ENCODE data around the gene LHX3.

LHX3 gene

DNA sequence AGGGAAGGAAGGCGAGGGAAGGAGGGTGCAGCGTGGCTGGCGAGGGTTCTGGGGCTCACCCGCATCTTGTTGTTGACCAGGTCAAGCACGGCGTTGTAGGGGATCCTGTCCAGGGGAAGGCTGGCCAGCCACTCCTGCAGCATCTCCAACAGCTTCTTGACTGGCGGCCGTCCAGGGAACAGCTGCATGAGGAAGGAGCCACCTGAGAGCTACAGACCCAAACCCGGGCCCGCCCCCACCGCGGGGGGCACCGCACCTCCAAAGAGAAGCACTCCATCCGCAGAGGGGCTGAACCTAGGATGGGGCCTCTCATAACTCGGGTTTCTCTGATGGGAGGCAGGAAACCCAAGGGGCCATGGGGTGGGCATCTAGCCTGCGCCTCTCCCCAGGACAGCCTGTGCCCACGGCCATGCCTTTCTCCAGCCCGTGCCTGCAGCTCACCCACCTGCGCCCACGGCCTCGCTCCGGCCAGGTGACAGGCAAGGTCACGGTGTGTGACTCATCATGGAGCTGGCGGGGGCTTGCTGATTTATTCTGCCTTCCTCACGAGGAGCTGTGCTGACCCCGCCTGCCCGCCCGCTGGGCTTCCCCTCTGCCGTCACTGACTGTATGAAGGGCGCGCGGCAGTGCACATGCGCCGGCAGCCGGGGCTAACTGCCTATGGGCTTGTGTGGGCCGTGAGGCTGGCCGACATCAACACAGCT, 11.8 kb upstream of the LHX3 start:
- POLR2A ChIA-PET: no interaction called here
- CTCF ChIA-PET: interaction anchor here (1.1 to 5.1 kb wide), 4 partner anchors 8 to 67 kb away, joined by 3 to 26 read pairs (median 3); no protein-coding TSS in a partner anchor

DNA sequence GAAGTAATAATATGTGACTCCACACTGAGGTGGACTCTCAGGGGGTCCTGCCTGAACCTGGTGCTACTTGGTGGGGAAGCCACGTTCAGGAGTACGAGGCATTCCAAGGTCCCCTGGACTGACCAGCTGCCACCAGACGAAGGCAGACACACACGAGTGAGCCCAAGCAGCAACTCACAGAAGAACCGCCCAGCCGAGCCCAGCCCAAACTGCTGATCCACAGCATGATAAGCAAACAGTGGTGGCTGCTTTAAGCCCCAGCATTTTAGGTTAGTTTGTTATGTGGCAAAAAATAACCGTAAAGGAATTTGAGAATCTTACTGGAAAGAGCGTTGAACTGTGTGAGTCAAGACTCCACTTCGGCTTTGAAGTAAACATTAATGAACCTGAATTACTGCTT, 8.8 kb upstream of the LHX3 start:
- no peak for DNase-seq (ENCODE audit: extremely low spot score)
- no peak for TF ChIP-seq CTCF (IDR thresholded peaks at IDR 0.05; ENCODE audit: control extremely low read depth, extremely low read depth, low read depth, missing control alignments)
- POLR2A ChIA-PET: no interaction called here
- CTCF ChIA-PET: no interaction called here

More for the DNA sequence above, 11.8 kb upstream of the LHX3 start:
- no peak for DNase-seq (ENCODE audit: extremely low spot score)
- no peak for TF ChIP-seq CTCF (IDR thresholded peaks at IDR 0.05; ENCODE audit: control extremely low read depth, extremely low read depth, low read depth, missing control alignments)

DNA sequence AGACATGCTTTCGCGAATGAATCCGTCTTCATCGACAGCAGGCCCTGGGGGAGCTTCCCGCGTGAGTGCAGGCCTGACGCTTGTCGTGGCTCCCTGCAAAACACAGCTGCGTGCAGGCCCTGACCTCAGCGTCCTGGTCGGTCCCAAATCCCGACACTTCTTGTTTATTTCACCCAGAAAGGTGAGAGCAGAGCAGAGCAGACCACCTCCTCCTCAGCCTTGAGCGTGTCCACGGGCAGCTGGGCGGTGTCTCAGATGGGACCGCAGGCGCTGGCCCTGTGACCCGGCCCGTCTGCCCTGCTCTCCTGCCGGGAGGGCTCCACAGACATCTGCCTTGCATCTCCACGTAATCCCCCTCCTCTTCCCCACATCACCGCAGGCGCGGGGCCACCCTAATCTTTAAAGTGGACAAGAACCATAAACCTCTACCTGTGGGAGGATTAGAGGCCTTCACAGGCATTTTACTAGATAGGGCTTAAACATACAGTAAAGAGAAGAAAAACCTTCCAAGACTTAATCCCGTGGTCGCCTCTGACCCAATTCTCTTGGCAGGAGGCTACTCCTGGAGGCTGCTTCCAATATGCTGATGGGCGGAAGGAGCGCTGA, 7.5 kb upstream of the LHX3 start:
- POLR2A ChIA-PET: no interaction called here
- CTCF ChIA-PET: interaction anchor here (1.5 kb wide), 1 partner anchor 12 kb away, joined by 5 read pairs; no protein-coding TSS in a partner anchor
- no peak for TF ChIP-seq CTCF (IDR thresholded peaks at IDR 0.05; ENCODE audit: control extremely low read depth, extremely low read depth, low read depth, missing control alignments)
- no peak for DNase-seq (ENCODE audit: extremely low spot score)

- TF ChIP-seq CTCF (IDR thresholded peaks at IDR 0.05; ENCODE audit: control extremely low read depth, extremely low read depth, low read depth, missing control alignments): no peak
- ChIA-PET POLR2A (no interaction called here), CTCF (interaction anchor here (1.5 kb wide), 1 partner anchor 13 kb away, joined by 5 read pairs; no protein-coding TSS in a partner anchor)
- no peak for DNase-seq (ENCODE audit: extremely low spot score)
Observed at GRCh38 chr9:136211441-136212344, 6.8 kb upstream of the LHX3 start.

DNA sequence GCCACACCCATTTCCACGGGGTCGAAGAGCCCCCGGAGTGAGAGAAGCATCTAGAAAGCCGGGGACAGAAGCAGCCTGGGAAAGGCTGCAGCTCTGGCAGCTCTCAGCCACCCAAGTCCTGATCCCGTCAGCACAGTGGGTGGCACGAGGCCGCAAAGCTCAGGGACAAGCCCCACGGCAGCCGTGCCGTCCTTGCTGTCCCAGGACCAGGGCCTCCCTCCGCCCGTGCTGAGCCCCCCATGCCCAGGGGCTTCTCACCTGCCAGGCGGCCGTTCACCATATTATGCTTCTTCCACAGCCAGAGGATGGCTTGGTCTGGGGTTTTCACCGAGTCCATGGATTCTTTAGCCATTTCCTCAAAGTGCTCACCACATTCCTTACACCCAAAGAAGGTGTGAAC, 6.1 kb upstream of the LHX3 start:
- no peak for DNase-seq (ENCODE audit: extremely low spot score)
- ChIA-PET POLR2A (no interaction called here), CTCF (no interaction called here)
- no peak for TF ChIP-seq CTCF (IDR thresholded peaks at IDR 0.05; ENCODE audit: control extremely low read depth, extremely low read depth, low read depth, missing control alignments)

DNA sequence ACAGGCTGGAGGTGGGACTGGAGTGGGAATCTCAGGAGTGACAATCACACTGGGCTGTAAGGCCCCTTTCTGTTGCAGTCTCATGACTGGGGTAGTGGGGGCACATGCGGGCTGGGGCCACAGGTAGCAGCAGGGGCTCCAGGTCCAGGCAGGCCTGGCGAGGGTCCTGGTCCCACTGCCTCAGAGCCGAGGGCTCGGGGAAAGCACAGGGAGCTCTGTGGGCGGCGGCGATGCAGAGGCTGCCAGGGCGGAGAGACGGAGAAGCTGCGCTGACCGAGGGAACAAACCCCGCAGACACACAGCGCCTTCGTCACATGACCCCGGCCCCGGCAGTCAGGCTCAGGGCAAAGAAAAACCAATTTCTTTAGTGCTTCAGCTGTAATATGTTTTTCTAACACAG, 5.3 kb upstream of the LHX3 start:
- no peak for DNase-seq (ENCODE audit: extremely low spot score)
- CTCF ChIA-PET: interaction anchor here (0.9 kb wide), 1 partner anchor 9 kb away, joined by 3 read pairs; no protein-coding TSS in a partner anchor
- no peak for TF ChIP-seq CTCF (IDR thresholded peaks at IDR 0.05; ENCODE audit: control extremely low read depth, extremely low read depth, low read depth, missing control alignments)
- POLR2A ChIA-PET: no interaction called here

Measured in GM10248 (cell line).